HepG2 (cell line): ENCODE measurements around the gene PANK4. TPM values are rescaled to one million over a fixed set of nuclear protein-coding genes. Genes with fewer than 3 reads are reported as not detected.

Source experiments
- ARNT2 ChIP-seq: sonication (generic); formaldehyde crosslinking; IDR thresholded peaks from 2 replicates; pipeline ENCODE4 v1.8.0; 2022; ENCODE audit warnings: mild to moderate bottlenecking, low read depth, missing genetic modification reagents, moderate library complexity
- ATF2 ChIP-seq: sonication (generic); formaldehyde crosslinking; IDR thresholded peaks from 2 replicates; pipeline ENCODE4 v1.4.0; 2020; ENCODE audit warnings: missing genetic modification reagents
- CCAR2 ChIP-seq: fragments of 200-400 bp; formaldehyde crosslinking; optimal IDR thresholded peaks from 2 replicates; pipeline ENCODE3; 2018; ENCODE audit warnings: low read depth, mild to moderate bottlenecking, low read length, moderate library complexity
- CREBL2 ChIP-seq: sonication (generic); formaldehyde crosslinking; IDR thresholded peaks from 2 replicates; pipeline ENCODE4 v1.8.1; 2023; ENCODE audit warnings: missing genetic modification reagents, mild to moderate bottlenecking, borderline replicate concordance
- GPN1 ChIP-seq: sonication (generic); formaldehyde crosslinking; IDR thresholded peaks from 2 replicates; pipeline ENCODE4 v1.5.1; 2020; ENCODE audit warnings: missing genetic modification reagents, borderline replicate concordance
- HMGA1 ChIP-seq: sonication (generic); formaldehyde crosslinking; conservative IDR thresholded peaks from 2 replicates; pipeline ENCODE4 v1.4.0; 2020; ENCODE audit warnings: missing genetic modification reagents
- IKZF4 ChIP-seq: sonication (generic); formaldehyde crosslinking; IDR thresholded peaks from 2 replicates; pipeline ENCODE4 v1.5.1; 2020; ENCODE audit warnings: borderline replicate concordance, mild to moderate bottlenecking, low read depth, missing genetic modification reagents; ENCODE audit errors: not compliant biosample characterization
- MAFK ChIP-seq, 2 experiments: IDR thresholded peaks in 1 of 2; conservative IDR thresholded peaks in 1 of 2; 2 replicates each; pipeline ENCODE4 v1.6.1; 2011; ENCODE audit warnings: improper control_type of control experiment in 2 of 2, low read length in 2 of 2
- MED8 ChIP-seq: sonication (generic); formaldehyde crosslinking; IDR thresholded peaks from 2 replicates; pipeline ENCODE4 v1.8.1; 2023; ENCODE audit warnings: mild to moderate bottlenecking, missing genetic modification reagents; ENCODE audit not compliant: insufficient replicate concordance
- NFE2 ChIP-seq: sonication (generic); formaldehyde crosslinking; IDR thresholded peaks from 2 replicates; pipeline ENCODE4 v1.4.0; 2020; ENCODE audit warnings: missing genetic modification reagents
- RXRA ChIP-seq: sonication (generic); formaldehyde crosslinking; IDR thresholded peaks from 2 replicates; pipeline ENCODE4 v1.5.1; 2020; ENCODE audit warnings: missing genetic modification reagents
- TAF1 ChIP-seq: sonication (generic); formaldehyde crosslinking; IDR thresholded peaks from 2 replicates; pipeline ENCODE4 v1.4.0; 2020; ENCODE audit warnings: missing genetic modification reagents
- U2AF2 ChIP-seq: fragments of 200-400 bp; formaldehyde crosslinking; IDR thresholded peaks from 2 replicates; pipeline ENCODE4 v1.6.1; 2017; ENCODE audit warnings: low read depth, mild to moderate bottlenecking, low read length
- ZBTB3 ChIP-seq: sonication (generic); formaldehyde crosslinking; IDR thresholded peaks from 2 replicates; pipeline ENCODE4 v1.4.0; 2020; ENCODE audit warnings: low read depth, mild to moderate bottlenecking, moderate library complexity, missing genetic modification reagents, borderline replicate concordance
- ZFP91 ChIP-seq: sonication (generic); formaldehyde crosslinking; IDR thresholded peaks from 2 replicates; pipeline ENCODE4 v1.9.0; 2022; ENCODE audit warnings: missing genetic modification reagents, mild to moderate bottlenecking, borderline replicate concordance
- ZHX1 ChIP-seq: sonication (generic); formaldehyde crosslinking; IDR thresholded peaks from 2 replicates; pipeline ENCODE4 v1.8.1; 2022; ENCODE audit warnings: low read depth, mild to moderate bottlenecking, missing genetic modification reagents
- ZNF740 ChIP-seq: sonication (generic); formaldehyde crosslinking; IDR thresholded peaks from 2 replicates; pipeline ENCODE4 v1.4.0; 2020; ENCODE audit warnings: missing genetic modification reagents
- ZNF766 ChIP-seq: sonication (generic); formaldehyde crosslinking; IDR thresholded peaks from 2 replicates; pipeline ENCODE4 v1.5.0; 2020; ENCODE audit warnings: missing genetic modification reagents, borderline replicate concordance
- ZNF780A ChIP-seq: sonication (generic); formaldehyde crosslinking; IDR thresholded peaks from 2 replicates; pipeline ENCODE4 v1.8.0; 2022; ENCODE audit warnings: mild to moderate bottlenecking, missing genetic modification reagents, moderate library complexity
- polyA plus RNA-seq, 8 experiments: library from polyadenylated mRNA; depleted of rRNA in 3 of 8; stranded (reverse) in 7 of 8; unstranded in 1 of 8; fragments of >200 nt; fragmentation: Illumina TruSeq in 4 of 8; extraction: Trizol in 4 of 8; gene quantifications; 2 replicates each; pipeline versions ENCODE4 v1.2.1 to v1.2.3, GENCODE V29; 2011 to 2016; ENCODE audit warnings: low read depth in 4 of 8, missing spikeins in 1 of 8, mixed read lengths in 1 of 8; ENCODE audit not compliant: insufficient read depth in 1 of 8
- total RNA-seq, 5 experiments: library from RNA; depleted of rRNA; stranded (reverse); fragments of >200 nt; fragmentation: Illumina TruSeq; extraction: Trizol; gene quantifications; 2 replicates each; pipeline ENCODE4 v1.2.3, GENCODE V29; 2016; ENCODE audit warnings: low read depth in 1 of 5
- TF ChIP-seq, protein P1 (sequence below): sonication (generic); formaldehyde crosslinking; IDR thresholded peaks from 2 replicates; pipeline ENCODE4 v1.5.0; 2020; ENCODE audit warnings: missing genetic modification reagents

PANK4 gene
- total and polyA plus RNA-seq, 2 of the 13 experiments (the other 11 are each of a cell fraction or from before 2014, with no cell fraction given): 17.4 to 19.3 TPM

GRCh38 chr1:2548068-2548589 lies 21.7 kb upstream of the PANK4 start (continued):
- TF ChIP-seq ZHX1 (CRISPR knock-in tag): no peak
- TF ChIP-seq IKZF4: no peak
- no peak for TF ChIP-seq GPN1
- no peak for TF ChIP-seq RXRA (CRISPR knock-in tag)
- no peak for TF ChIP-seq ZNF766 (CRISPR knock-in tag)
- TF ChIP-seq ZNF740: no peak
- no peak for TF ChIP-seq CCAR2
- TF ChIP-seq U2AF2: no peak
- peak; percentile 15 for TF ChIP-seq MED8 (CRISPR knock-in tag)
- TF ChIP-seq, protein P1, sequence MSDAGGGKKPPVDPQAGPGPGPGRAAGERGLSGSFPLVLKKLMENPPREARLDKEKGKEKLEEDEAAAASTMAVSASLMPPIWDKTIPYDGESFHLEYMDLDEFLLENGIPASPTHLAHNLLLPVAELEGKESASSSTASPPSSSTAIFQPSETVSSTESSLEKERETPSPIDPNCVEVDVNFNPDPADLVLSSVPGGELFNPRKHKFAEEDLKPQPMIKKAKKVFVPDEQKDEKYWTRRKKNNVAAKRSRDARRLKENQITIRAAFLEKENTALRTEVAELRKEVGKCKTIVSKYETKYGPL (CRISPR knock-in tag): no peak
- TF ChIP-seq MAFK (conservative IDR thresholded peaks at IDR 0.05 in 1 of 2, IDR thresholded peaks at IDR 0.05 in 1 of 2; ENCODE audit: low read length in 2 of 2): no peak
- TF ChIP-seq NFE2 (CRISPR knock-in tag): no peak
- no peak for TF ChIP-seq CREBL2 (CRISPR knock-in tag)
- TF ChIP-seq ZNF780A (CRISPR knock-in tag): no peak
- no peak for TF ChIP-seq HMGA1
- TF ChIP-seq ARNT2: no peak; the same call in 1 of the 2 replicates
- no peak; the same call in 1 of the 2 replicates for TF ChIP-seq ZFP91
- no peak for TF ChIP-seq TAF1
- TF ChIP-seq ZBTB3: no peak
- TF ChIP-seq ATF2 (CRISPR knock-in tag): no peak
